Measurements from ENCODE around the gene ATF7.

ATF7 gene

GRCh38 chr12:53478865-53479264, 147.3 kb downstream of the ATF7 start:
- TF ChIP-seq CTCF (IDR thresholded peaks at IDR 0.05; ENCODE audit: low read depth, low read length) = no peak
- DNase-seq (ENCODE audit: extremely low read depth, low read depth) = no peak

- no peak for DNase-seq (ENCODE audit: extremely low read depth, low read depth)
- peak; percentile 29 for TF ChIP-seq CTCF (IDR thresholded peaks at IDR 0.05; ENCODE audit: low read depth, low read length)
These were observed 149.4 kb downstream of the ATF7 start for GRCh38 chr12:53476769-53477209.

GRCh38 chr12:53474819-53475218, 151.4 kb downstream of the ATF7 start:
- no peak for DNase-seq (ENCODE audit: extremely low read depth, low read depth)
- no peak for TF ChIP-seq CTCF (IDR thresholded peaks at IDR 0.05; ENCODE audit: low read depth, low read length)

GRCh38 chr12:53474077-53474476, 152.1 kb downstream of the ATF7 start:
- DNase-seq (ENCODE audit: extremely low read depth, low read depth) = no peak
- no peak for TF ChIP-seq CTCF (IDR thresholded peaks at IDR 0.05; ENCODE audit: low read depth, low read length)

- no peak for DNase-seq (ENCODE audit: extremely low read depth, low read depth)
- no peak for TF ChIP-seq CTCF (IDR thresholded peaks at IDR 0.05; ENCODE audit: low read depth, low read length)
These were observed 154.1 kb downstream of the ATF7 start for GRCh38 chr12:53472056-53472582.

GRCh38 chr12:53468282-53468681, 157.9 kb downstream of the ATF7 start:
- TF ChIP-seq CTCF (IDR thresholded peaks at IDR 0.05; ENCODE audit: low read depth, low read length) = no peak
- no peak for DNase-seq (ENCODE audit: extremely low read depth, low read depth)

GRCh38 chr12:53467880-53468279, 158.3 kb downstream of the ATF7 start:
- DNase-seq (ENCODE audit: extremely low read depth, low read depth) = no peak
- no peak for TF ChIP-seq CTCF (IDR thresholded peaks at IDR 0.05; ENCODE audit: low read depth, low read length)

Data from AG09319 (cell line).